NCI-H1092 treated with DMSO at 0.1 percent for 48 hours (cell line): ENCODE measurements around the gene PLXNB2.
"Not testable (repeated sequence)": the region's sequence is repeated elsewhere in the genome, so short reads cannot be mapped to it uniquely, and the experiment has no call there.

Experiments used
- DNase-seq: peaks from one replicate; lab custom pipeline; 2025; lab: John Stamatoyannopoulos, UW

PLXNB2 gene

GRCh38 chr22:50325444-50326224 is 18.2 kb upstream of the PLXNB2 start:
- no peak for DNase-seq

GRCh38 chr22:50323900-50324299 is 16.5 kb upstream of the PLXNB2 start:
- DNase-seq: no peak

DNA sequence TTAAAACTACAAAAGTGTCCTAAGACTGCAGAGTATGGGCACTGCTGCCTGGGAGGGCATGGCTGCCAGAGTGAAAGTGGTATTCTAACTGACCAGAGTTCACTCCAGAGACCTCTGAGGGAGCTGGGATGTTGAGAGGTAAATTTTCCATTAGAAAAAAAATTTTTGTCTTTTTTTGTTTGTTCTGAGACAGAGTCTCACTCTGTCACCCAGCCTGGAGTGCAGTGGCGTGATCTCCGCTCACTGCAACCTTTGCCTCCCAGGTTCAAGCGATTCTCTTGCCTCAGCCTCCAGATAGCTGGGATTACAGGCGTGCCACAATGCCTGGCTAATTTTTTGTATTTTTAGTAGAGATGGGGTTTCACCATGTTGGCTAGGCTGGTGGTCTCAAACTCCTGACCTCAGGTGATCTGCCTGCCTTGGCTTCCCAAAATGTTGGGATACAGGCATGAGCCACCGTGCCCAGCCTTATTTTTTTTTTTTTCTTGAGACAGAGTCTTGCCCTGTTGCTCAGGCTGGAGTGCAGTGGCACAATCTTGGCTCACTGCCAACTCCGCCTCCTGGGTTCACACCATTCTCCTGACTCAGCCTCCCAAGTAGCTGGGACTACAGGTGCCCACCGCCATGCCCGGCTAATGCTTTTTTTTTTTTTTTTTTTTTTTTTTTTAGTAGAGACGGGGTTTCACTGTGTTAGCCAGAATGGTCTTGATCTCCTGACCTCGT is 15.1 kb upstream of the PLXNB2 start:
- not testable (repeated sequence) for DNase-seq

DNA sequence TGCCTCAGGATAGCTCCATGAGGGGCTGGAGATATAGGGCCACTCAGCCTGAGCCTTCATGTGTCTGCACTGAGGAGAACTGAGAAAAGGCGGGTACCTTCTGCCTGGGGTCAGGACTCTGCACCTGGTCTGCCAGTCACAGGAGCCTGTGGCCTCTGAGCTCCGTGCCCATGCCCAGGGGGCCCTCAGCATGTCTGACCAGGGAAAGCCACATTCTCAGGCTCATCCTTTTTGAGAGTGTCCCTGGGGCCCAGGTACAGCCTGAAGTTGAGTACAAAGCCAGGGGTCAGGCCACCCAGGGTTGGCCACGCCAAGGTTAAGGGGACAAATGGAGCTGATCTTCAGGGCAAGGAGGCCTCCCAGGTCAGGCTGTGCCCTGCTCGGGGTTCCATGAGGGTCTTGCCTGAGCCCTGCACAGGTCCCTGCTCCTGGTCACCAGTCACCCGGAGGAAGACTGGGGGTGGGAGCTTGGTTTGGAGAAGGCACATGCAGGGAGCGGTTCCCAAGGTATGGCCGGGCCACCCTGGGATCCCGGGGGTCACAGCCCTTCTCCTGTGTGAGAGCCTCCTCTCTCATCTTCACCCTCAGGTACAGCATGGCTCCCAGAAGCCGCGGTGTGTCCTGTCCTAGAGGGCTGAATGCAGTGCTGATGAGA is 13.4 kb upstream of the PLXNB2 start:
- no peak for DNase-seq

DNA sequence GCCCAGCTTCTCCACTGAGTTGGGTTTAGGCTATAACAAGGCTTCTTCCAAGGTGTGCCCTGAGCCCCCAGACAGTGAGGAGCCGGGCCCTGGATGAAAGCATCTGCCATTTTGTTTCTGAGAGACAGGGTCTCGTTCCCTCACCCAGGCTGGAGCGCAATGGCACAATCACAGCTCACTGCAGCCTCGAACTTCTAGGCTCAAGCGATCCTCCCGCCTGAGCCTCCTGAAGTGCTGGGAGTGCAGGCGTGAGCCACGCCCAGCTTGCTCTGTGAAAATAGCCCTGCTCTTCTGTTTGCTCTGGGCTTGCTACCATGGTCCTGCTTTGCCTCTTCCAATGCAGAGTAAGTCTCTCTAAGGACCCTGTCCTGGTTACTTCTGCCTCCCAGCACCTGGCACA is 12.7 kb upstream of the PLXNB2 start:
- no peak for DNase-seq

DNA sequence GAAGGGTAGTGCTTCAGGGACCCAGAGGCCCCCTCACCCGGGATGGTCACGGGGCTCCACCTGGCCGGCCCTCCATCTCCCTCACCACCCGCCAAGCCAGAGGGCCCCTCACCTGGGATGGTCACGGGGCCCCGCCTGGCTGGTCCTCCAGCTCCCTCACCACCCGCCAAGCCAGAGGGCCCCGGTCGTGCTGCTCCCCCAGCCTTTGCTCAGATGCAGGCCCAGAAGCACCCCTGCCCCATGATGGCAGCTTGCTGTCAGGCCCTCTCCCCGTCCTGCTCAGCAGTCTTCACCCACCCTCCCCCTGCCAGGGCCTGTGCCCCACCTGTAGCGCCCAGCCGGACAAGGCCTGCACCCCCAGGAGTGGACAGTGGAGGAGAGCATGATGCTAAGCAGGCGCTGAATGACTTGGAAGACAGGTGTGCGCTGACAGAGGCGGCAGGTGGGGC is 12.1 kb upstream of the PLXNB2 start:
- DNase-seq: no peak

- DNase-seq: no peak
Observed at GRCh38 chr22:50318698-50319411, 11.4 kb upstream of the PLXNB2 start.

DNA sequence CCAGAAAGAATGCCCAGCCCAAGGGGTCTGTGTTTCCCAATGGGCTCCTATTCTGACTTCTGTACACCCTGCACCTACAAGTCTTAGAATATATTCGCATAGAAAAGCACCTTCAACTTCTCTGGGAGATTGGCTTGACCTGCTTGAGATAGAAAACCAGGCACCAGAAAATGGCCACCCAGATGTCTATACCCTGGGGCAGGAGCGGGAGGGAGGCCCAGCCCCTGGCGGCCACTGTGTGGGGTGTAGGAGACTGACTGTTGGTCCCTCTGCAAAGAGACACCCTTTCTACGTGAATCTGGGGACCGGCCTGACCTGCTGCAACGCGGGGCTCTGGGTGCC is 10.9 kb upstream of the PLXNB2 start:
- no peak for DNase-seq

DNA sequence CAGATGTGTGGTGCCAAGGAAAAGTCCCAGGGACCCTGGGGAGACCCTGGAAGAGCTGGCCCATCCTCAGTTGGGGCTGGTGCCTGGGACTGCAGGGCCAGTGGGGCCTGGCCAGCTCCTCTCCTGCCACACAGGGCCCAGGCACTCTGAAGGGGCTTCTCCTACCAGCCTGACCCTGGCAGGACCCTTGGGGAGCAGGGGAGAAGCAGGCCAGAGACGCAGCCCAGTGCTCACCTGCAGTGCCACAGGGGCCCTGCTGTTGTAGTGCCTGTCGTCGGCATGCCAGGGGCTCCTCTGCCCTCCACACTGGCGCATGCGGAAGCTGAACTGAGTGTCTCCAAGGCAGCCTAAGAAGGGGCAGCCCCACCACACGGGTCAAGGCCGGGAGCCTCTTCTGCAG is 10.2 kb upstream of the PLXNB2 start:
- DNase-seq: no peak

GRCh38 chr22:50317178-50317577 is 9.7 kb upstream of the PLXNB2 start:
- no peak for DNase-seq

- DNase-seq: no peak
Observed at GRCh38 chr22:50316114-50317065, 8.9 kb upstream of the PLXNB2 start.

DNA sequence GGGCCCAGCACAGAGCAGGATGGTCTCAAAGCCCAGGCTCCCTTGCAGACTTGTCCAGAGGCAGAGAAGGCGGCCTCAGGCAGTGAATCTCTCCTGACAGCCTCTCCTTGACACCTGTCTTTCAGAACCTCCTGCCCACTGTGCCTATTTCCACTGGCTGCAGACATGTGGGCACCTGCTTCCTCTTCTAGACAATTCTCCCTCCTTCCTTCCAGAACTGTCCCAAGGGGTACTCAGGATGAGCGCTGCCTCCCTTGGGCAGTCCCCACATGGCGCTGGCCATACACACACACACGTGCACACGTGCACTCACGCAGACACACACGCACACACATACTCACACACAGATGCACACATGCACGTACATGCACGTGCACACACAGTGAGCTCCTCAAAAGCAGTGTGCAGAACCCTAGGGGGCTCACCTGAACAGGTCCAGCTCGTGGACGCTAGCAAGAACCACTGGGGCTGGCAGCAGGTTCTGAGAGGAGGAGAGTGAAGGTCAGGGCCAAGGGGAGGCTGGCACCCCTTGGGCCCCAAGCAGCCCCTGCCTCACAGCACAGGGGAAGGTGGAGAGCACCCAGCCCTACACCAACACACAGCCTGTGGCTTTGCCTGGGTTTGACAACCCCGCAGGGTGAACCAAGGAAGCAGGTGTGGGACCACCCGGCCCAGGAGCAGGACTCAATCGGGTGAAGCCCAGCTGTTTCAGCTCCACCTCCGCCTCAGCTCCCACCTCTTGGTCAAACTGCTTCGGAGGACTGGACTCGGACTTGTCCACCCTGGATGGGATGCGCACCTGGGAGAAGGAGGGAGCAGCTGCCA is 8.1 kb upstream of the PLXNB2 start:
- no peak for DNase-seq

- DNase-seq: no peak
Observed at GRCh38 chr22:50314455-50315288, 7.2 kb upstream of the PLXNB2 start.

DNA sequence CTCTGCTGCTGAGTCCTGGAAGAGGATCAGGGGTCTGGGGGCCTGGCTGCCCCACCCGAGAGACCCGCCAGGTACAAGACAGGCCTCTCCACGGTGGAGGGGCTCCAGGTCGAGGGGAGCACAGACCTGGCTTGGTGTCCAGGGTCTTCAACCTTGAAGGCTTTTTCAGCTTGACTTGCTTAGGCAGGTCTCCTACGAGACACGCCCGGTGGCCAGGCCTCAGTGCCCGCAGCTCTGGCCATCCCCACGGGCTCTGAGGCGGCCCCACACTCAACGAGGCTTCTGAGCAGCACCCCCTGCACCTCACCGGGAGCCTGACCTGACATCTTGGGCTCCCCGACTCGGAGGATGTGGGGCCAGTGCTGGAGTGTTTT is 6.6 kb upstream of the PLXNB2 start:
- no peak for DNase-seq

DNA sequence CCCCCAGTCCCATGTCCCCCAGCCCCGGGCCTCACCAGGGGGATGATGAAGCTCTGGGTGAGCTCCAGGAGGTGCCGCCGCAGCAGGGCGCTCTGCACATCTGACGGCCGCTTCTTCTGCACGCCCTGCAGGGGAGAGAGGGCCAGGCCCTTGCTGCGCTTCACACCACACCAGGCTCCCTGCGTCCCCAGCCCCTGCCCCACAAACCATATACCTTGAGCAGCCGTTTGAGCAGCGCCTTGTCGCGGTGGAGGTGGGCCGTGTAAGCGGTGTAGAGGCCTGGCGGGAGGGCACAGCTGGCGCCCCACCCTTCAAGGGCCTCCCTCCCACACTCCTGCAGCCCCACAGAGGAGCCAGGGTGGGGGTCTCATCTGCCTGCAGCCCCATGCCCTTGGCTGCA is 6.2 kb upstream of the PLXNB2 start:
- no peak for DNase-seq

DNA sequence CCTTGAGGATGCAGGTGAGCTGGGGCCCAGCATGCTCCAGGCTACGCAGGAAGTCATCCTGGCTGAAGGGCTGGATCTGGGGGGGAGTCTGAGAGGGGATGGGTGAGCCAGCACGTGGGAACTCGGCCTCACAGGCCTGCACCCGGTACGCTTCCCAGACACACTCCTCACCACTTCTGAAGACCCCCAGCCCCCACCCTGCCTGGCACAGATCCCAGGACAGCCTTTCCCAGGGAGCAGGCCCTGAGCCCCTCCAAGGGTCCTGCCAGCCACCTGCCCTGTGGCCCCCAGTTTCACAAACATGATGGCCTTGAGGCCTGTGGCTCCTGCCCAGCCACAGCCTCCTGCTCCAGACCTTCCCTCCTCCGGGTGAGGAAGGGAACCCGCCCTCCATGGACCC is 5.6 kb upstream of the PLXNB2 start:
- DNase-seq: no peak

- DNase-seq: no peak
Observed at GRCh38 chr22:50312371-50312770, 4.9 kb upstream of the PLXNB2 start.

GRCh38 chr22:50311606-50312351 is 4.3 kb upstream of the PLXNB2 start:
- DNase-seq: no peak

DNA sequence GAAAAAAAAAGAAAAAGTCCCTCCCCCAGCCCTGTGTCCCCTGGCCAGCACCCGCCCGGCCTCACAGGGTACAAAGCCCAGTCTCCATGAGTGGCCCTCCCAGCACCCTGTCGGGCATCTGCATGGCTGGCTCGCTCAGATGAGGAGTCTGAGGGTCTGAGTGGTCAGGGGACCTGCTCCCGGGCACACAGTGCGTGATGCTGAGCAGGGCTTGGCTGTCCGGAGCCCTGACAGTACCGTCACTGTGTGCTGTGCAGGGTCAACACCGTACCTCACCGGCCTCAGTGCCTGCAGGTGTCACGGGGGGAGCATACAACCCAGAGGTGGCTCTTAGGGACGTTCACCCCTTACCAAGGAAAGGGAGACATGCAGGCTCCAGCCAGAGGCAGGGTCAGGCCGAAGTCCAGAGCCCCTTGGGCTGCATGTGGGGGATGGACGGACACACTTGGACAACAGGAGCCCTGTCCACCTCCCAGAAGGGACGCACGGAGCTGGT is 3.6 kb upstream of the PLXNB2 start:
- DNase-seq: no peak
